DND-41 (cell line): ENCODE data around the gene EPHA10.

Experiments
- ATAC-seq: fragments of 200-7000 bp; cut with Tn5 transposase; 3 replicates; pipeline ENCODE4 v1.9.1; 2021; ENCODE audit warnings: low read depth; ENCODE audit not compliant: insufficient read depth
- DNase-seq: peaks from one replicate; pipeline ENCODE4 v3.0.0-alpha.2; 2020
- H2AFZ ChIP-seq: 2 replicates; pipeline ENCODE4 v1.6.0; 2012; ENCODE audit warnings: low read depth, low read length
- H3K27ac ChIP-seq: 2 replicates; pipeline ENCODE4 v1.5.1; 2012; ENCODE audit warnings: low read length, inconsistent platforms
- H3K27me3 ChIP-seq: fragments of 200-600 bp; sonication (generic); 2 replicates; pipeline ENCODE4 v1.6.0; 2012; ENCODE audit warnings: low read length, mild to moderate bottlenecking, inconsistent platforms; ENCODE audit not compliant: insufficient read depth, poor library complexity
- H3K36me3 ChIP-seq: 2 replicates; pipeline ENCODE4 v1.5.1; 2012; ENCODE audit warnings: low read length, inconsistent platforms; ENCODE audit not compliant: insufficient read depth
- H3K4me1 ChIP-seq: 2 replicates; pipeline ENCODE4 v1.5.1; 2012; ENCODE audit warnings: mild to moderate bottlenecking, low read length; ENCODE audit not compliant: insufficient read depth
- H3K4me2 ChIP-seq: 2 replicates; pipeline ENCODE4 v1.6.0; 2012; ENCODE audit warnings: mild to moderate bottlenecking, moderate library complexity, low read length, inconsistent platforms; ENCODE audit not compliant: insufficient read depth
- H3K4me3 ChIP-seq, 2 experiments: fragments of 200-600 bp in 1 of 2; shearing (Covaris generic) in 1 of 2; 2 replicates each; pipeline ENCODE4 v1.5.1; 2012 to 2016; ENCODE audit warnings: inconsistent platforms in 2 of 2, low read length in 2 of 2, mild to moderate bottlenecking in 2 of 2, low read depth in 1 of 2, moderate library complexity in 1 of 2
- H3K79me2 ChIP-seq: 2 replicates; pipeline ENCODE4 v1.6.0; 2012; ENCODE audit warnings: low read length, inconsistent platforms; ENCODE audit not compliant: insufficient read depth
- H3K9ac ChIP-seq: 2 replicates; pipeline ENCODE4 v1.6.0; 2012; ENCODE audit warnings: low read depth, mild to moderate bottlenecking, inconsistent platforms, low read length, moderate library complexity
- H3K9me3 ChIP-seq: 2 replicates; pipeline ENCODE4 v1.5.1; 2012; ENCODE audit warnings: low read length, moderate library complexity, mild to moderate bottlenecking, inconsistent platforms; ENCODE audit not compliant: insufficient read depth, severe bottlenecking
- H4K20me1 ChIP-seq: 2 replicates; pipeline ENCODE4 v1.6.0; 2012; ENCODE audit warnings: low read length; ENCODE audit not compliant: insufficient read depth
- EZH2 ChIP-seq: IDR thresholded peaks from 3 replicates; pipeline ENCODE4 v1.6.1; 2012; ENCODE audit warnings: borderline replicate concordance, low read depth, mild to moderate bottlenecking, moderate library complexity, low read length, inconsistent platforms; ENCODE audit not compliant: severe bottlenecking
- TF ChIP-seq, protein P1 (sequence below): IDR thresholded peaks from 2 replicates; pipeline ENCODE4 v1.5.1; 2012; ENCODE audit warnings: borderline replicate concordance, low read length, moderate library complexity, mild to moderate bottlenecking; ENCODE audit not compliant: poor library complexity, severe bottlenecking; ENCODE audit errors: extremely low read depth

Gene EPHA10

DNA sequence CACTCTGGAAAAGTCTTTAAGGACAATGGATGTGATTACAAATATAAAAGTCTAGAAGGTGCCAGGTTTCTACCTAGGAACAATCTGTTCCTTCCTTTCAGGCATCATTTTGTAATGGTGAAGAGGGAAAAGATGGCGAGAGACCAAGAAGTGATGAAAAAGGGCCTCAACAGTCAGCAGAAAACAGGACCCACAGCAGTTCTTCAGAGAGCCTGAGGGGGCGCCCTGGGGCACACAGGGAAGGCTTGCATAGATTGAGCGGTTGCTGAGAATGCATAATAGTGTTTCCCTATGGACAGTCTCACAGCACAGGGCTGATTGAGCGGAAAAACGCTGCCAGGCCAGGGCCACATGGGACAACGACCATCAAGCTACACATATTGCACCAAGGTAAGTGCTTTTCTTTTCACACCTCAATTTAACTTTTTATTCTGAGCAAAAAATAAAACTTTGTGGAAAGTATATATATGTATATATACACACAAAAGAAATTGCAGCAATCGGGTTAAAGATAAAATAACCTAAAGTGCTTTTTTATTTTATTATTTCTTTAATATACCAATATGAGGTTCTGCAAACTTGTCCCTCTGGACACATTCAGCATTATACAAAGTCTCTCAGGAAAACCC, 46.2 kb upstream of the EPHA10 start:
- Histone ChIP-seq H2AFZ (no peak overlapping the region), H3K4me3 (no peak overlapping the region), H3K9me3 (no peaks in the 10 kb centered on the region), H3K27me3 (no peaks in the 10 kb centered on the region), H3K9ac (no peak overlapping the region), H3K36me3 (peaks cover 48% of the 10 kb centered on the region), H3K79me2 (peaks cover 21% of the 10 kb centered on the region), H3K4me2 (no peak overlapping the region), H4K20me1 (peaks cover 16% of the 10 kb centered on the region), H3K4me1 (peaks cover 23% of the 10 kb centered on the region), H3K27ac (no peak overlapping the region)
- TF ChIP-seq, protein P1, sequence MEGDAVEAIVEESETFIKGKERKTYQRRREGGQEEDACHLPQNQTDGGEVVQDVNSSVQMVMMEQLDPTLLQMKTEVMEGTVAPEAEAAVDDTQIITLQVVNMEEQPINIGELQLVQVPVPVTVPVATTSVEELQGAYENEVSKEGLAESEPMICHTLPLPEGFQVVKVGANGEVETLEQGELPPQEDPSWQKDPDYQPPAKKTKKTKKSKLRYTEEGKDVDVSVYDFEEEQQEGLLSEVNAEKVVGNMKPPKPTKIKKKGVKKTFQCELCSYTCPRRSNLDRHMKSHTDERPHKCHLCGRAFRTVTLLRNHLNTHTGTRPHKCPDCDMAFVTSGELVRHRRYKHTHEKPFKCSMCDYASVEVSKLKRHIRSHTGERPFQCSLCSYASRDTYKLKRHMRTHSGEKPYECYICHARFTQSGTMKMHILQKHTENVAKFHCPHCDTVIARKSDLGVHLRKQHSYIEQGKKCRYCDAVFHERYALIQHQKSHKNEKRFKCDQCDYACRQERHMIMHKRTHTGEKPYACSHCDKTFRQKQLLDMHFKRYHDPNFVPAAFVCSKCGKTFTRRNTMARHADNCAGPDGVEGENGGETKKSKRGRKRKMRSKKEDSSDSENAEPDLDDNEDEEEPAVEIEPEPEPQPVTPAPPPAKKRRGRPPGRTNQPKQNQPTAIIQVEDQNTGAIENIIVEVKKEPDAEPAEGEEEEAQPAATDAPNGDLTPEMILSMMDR = peak; percentile 86
- no peak for TF ChIP-seq EZH2
- ATAC-seq (peak; percentile 40), DNase-seq (peak; percentile 67)

DNA sequence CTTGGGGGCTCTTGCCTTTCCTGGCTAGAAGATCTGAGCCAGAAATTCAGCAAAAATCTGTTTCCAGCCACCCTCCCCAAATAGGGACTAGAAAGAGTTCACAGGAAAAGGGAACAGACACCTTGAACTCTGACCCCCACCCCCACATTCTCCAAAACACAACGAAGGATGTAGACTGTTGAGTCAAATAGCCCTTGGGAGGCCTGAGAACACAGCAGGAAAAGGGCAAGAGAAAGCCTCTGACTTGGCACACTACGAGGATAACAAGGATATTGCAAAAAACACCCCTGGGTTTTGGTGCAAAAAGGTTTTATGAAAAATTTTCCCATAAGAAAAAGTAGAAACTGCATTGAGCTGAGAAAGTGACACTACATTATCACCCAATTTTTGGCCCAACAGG, 45.0 kb upstream of the EPHA10 start:
- Histone ChIP-seq H3K9ac (no peak overlapping the region), H3K27me3 (no peaks in the 10 kb centered on the region), H3K4me2 (no peak overlapping the region), H3K4me1 (peaks cover 34% of the 10 kb centered on the region), H2AFZ (no peak overlapping the region), H3K79me2 (peaks cover 33% of the 10 kb centered on the region), H3K9me3 (no peaks in the 10 kb centered on the region), H4K20me1 (peaks cover 25% of the 10 kb centered on the region), H3K4me3 (no peak overlapping the region), H3K27ac (no peak overlapping the region), H3K36me3 (peaks cover 48% of the 10 kb centered on the region)
- no peak for ATAC-seq
- TF ChIP-seq, protein P1 = no peak
- TF ChIP-seq EZH2 = no peak
- DNase-seq = no peak

DNA sequence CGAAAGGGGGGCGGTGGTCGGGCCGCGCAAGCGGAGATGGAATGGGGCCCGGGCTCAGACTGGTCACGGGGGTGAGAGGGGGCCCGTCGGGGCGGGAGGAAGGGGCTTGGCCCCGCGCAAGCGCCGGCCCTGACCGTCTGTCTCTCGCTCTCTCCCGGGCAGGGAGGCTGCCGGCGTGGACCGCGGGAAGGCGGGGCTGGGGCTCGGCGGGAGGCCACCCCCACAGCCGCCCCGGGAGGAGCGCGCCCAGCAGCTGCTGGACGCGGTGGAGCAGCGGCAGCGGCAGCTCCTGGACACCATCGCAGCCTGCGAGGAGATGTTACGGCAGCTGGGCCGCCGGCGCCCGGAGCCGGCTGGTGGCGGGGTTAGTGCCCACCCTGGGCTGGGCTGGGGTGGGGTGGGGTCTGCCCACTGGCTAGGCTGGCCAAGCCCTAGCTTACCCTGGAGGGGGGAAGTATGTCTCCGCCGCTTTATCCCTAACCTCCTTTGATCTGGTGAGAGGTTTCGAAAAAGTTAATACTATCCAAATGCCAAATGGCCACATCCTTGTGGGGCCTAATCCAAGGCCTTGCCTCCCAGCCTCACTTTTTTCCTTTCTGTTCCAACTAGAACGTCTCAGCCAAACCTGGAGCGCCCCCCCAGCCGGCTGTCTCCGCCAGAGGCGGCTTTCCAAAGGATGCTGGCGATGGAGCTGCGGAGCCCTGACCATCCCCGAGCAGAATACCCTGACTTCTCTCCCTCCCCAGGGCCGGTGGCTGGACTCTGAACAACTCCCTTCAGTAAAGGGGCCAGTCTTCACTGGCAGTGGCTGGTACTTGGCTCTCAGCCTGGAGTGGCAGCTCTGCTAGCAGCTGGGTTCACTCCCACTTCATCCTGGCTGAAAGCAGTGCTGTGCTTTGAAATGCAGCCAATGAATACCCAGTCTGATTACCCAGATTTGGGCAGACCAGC, 43.7 kb upstream of the EPHA10 start:
- Histone ChIP-seq H2AFZ (peak overlapping the region; percentile 77), H3K36me3 (peaks cover 52% of the 10 kb centered on the region), H3K9me3 (no peaks in the 10 kb centered on the region), H3K4me2 (peak overlapping the region; percentile 97), H3K27ac (peak overlapping the region; percentile 65), H3K27me3 (no peaks in the 10 kb centered on the region), H4K20me1 (peaks cover 37% of the 10 kb centered on the region), H3K4me1 (peaks cover 41% of the 10 kb centered on the region), H3K4me3 (peak overlapping the region; percentile 95 to 97; a peak in 3 of 4 replicates), H3K79me2 (peaks cover 46% of the 10 kb centered on the region), H3K9ac (peak overlapping the region; percentile 90)
- ATAC-seq (peak; percentile 61), DNase-seq (peak; percentile 11)
- TF ChIP-seq, protein P1 = no peak
- no peak for TF ChIP-seq EZH2
